GM10266 (cell line): ENCODE results near the gene CORO2B.

Experiments used
- DNase-seq: peaks from one replicate; pipeline ENCODE4 v3.0.0; 2012; ENCODE audit errors: extremely low spot score
- CTCF ChIP-seq: IDR thresholded peaks from 2 replicates; pipeline ENCODE4 v1.5.1; 2012; ENCODE audit warnings: mild to moderate bottlenecking, low read depth; ENCODE audit not compliant: control insufficient read depth, insufficient read depth; ENCODE audit errors: missing control alignments

CORO2B gene

GRCh38 chr15:68767833-68768232 is 189.0 kb downstream of the CORO2B start:
- no peak for DNase-seq
- TF ChIP-seq CTCF: no peak

DNA sequence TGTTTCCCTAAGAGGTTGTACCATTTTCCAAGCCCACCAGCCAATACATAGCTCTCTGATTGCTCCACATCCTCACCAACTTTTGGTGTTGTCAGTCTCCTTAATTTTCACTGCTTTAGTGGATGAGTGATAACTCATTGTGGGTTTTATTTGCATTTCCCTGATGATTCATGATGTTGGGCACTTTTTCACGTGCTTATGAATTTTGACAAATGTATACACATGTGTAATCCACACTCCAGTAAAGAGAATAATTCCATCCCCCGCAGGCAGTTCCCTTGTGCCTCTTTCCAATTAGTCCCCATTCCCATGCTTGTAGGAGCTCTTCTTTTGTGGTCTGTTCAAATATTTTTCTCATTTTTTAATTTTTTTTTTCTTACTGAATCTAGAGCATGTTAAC is 189.5 kb downstream of the CORO2B start:
- DNase-seq: no peak

DNA sequence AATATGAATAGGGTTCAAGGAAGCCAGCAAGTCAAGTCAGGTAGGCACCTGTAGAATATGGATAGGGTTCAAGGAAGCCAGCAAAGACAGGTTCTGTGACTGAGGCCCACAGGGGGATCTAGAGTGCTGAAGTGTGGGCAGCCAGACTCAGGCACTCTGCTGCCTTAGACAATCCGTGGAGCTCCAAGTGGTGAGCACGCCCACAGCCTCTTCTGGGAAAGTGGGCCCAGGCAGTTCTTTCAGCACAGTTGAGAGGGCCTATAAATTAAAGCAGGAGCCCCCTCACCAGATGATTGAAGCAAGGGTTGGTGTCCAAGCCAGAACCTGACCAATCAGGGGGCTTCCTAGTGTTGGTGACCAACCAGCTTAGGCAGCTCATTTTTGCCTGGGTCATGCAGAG is 190.9 kb downstream of the CORO2B start:
- DNase-seq: no peak
- no peak for TF ChIP-seq CTCF

More for the DNA sequence above, 189.5 kb downstream of the CORO2B start:
- TF ChIP-seq CTCF: no peak

DNA sequence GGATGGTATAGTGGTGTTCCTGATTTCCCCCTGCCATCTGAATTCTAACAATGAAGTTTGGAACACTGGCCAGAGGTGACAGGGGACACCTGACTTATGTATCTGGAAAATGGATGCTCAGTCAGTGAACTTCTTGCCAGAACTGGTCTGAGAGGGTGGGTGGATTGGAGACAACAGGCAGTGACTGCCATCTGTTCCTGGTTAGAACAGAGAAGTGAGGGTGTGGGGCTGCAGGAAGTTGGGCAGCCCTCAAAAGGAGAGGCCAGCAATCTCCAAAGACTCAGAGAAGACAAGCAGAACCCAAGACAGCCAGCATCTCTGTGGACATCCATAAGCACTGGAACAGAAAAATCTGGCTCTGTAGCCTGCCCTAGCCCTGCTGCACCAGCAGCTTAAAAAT is 191.4 kb downstream of the CORO2B start:
- TF ChIP-seq CTCF: no peak
- DNase-seq: no peak

DNA sequence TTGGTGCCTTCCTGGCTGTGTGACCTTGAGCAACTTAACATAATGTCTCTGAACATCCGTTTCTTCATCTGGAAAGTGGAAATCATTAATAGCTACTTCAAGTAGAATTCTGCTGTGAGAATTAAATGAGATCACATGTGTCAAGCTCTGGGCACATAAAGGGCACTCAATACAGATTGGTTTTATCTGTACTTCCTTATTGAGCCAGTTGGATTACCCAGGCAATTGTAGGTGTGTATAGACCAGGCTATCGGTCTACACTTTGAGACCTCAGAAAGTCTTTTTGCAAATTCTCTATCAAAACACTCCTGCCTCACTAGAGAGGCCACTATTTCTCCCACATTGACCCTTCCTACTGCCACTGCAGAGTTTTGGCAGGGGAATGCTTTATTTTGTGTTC is 194.2 kb downstream of the CORO2B start:
- TF ChIP-seq CTCF: no peak
- no peak for DNase-seq

GRCh38 chr15:68774120-68774519 is 195.3 kb downstream of the CORO2B start:
- no peak for TF ChIP-seq CTCF
- no peak for DNase-seq

DNA sequence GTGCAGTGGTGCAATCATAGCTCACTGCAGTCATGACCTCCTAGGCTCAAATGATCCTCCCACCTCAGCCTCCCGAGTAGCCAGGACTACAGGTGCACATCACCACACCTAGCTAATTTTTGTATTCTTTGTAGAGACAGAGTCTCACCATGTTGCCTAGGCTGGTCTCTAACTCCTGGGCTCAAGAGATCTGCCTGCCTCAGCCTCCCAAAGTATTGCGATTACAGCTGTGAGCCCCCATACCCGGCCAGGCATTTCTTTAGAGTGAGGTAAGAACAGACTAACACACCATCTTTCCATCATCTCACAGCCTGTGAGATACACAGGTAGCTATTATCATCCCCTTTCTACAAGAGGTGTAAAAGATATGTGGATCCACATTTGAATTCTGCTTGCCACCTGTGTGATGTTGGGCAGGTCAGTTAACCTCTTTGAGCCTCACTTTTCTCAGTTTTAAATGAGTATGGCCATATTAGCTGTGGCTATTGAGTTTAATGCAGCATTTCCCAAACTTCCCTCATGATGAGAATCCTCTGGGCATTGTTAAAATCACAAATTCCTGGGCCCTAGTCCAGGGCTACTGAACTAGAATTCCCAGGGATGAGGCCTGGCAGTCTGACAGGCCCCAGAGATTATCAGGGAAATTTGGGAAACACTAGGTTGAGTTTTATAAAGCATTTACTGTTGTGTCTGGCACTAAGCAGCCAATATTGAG is 195.9 kb downstream of the CORO2B start:
- no peak for TF ChIP-seq CTCF
- DNase-seq: no peak
